Activated CD8-positive, alpha-beta memory T cell treated with anti-CD3 and anti-CD28 coated beads, Interleukin-2, amount 50 U/mL, for 24 hours (primary cell): ENCODE results near the gene WNT10A.

Experiments used
- DNase-seq: peaks from one replicate; pipeline ENCODE4 v3.0.0-alpha.2; 2020; ENCODE audit errors: extremely low read depth

The WNT10A gene

GRCh38 chr2:218857371-218858137, 23.1 kb upstream of the WNT10A start:
- DNase-seq, result no peak

DNA sequence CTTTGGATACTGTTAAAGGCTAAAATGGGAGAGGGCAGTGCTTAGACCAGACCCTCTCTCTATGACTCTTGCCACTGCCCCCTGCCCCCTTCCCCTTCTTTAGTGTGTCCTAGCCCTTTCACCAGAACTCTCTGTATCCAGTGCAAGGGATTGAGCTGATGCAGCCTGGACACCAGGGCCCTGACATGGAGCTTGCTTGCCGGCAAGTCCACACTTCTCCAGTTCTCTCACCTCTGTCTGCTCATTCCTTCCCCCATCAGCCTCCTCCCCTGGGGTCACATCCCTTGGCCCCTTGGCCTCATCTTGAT, 22.6 kb upstream of the WNT10A start:
- DNase-seq, result no peak

DNA sequence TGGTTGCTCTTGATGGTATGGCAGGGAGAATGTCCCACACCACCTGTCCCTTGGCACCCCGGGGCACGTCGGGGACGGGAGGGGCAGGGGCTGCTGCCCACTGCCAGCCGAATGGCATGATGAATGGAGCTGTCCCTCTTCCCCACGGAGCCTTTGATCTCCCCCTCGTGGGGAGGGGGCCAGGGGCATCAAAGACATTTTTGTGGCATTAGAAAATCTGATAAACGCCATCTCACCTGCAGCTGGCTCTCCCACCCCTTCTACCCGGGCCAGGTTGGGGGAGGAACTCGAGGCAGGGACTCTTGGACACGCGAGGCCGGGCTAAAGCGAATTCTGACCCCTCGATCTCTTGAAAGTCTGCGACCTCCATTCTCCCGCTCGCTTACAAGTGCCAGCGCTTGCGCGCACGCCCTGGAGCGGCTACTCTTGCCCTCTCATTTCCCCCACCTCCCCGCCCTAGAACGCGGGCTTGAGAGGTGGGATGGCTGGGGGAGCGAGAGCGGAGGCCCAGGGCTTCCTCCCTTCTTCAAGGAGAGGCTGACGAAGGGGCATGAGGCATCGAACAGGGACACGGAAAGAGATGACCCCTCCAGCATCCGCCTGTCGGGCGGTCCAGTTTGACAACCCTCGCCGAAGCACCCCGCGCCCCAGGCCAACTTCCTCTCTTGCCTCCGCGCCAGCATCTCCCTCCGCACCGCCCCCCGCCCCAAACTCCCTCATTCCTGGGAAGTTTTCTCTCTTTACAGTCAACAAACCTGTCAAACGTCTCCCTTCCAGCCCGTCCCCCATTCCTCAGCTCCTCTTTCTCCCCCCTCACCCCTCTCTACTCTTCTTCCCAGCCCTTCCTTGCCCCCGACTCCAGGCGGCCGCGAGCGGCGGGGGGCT, 21.7 kb upstream of the WNT10A start:
- no peak for DNase-seq

GRCh38 chr2:218859556-218859987, 21.1 kb upstream of the WNT10A start, which contains the start of gene WNT6:
Gene WNT6 (plus strand): TSS chr2:218859805. CDS start chr2:218860038, 233 bp downstream.
- DNase-seq, result no peak

GRCh38 chr2:218859988-218860831, 20.4 kb upstream of the WNT10A start:
- no peak for DNase-seq

DNA sequence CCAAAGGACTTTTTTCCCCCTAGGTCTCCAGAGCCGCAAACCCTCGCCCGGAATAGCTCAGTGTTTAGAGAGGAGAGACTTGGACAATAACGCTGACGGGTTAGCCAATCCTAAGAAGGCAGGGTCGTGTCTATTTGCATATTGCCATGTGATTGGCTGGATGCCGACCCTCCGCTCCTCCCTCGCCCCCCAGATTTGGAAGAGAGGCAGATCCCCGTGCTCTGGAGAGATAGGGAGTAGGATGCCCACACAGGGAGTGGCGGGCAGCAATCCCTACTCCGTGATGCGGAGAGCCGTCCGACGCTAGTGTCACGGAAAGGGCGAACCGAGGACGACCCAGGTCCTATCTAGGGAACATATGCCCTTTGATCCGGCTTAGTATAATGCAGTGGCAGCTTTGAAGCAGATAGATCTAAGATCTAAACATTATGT, 19.7 kb upstream of the WNT10A start:
- DNase-seq, result no peak

DNA sequence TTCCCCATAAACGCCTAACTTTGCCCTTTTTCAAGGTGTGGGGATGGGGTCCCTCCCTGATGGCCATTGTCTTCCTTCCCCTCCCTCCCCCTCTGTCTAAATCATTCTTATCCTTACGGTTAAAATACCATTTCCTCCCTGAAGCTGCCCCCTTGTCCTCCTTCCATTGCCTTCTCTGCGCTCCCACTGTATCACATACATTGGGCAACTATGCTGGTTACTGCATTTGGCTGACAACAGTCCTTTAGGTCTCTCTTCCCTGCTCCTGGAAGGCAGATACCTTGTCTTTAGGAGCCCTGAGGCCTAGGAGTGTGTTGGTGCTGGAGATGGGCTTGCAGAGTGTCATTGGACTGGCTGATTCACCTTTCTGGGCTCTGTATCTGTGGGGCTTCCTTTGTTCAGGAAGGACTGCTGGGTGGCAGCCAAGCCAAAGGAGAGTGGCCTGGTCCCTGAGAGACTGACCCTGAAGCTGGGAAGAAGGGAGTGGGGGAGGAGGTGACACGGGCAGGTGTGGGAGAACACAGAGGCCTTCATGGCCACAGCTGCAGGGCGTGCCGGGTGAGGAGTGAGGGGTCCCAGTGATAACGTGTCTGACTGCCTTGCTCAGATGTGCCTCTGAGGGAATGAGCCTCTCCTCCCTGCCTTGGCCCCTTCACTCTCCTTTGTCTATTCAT, 18.9 kb upstream of the WNT10A start:
- DNase-seq, result no peak

DNA sequence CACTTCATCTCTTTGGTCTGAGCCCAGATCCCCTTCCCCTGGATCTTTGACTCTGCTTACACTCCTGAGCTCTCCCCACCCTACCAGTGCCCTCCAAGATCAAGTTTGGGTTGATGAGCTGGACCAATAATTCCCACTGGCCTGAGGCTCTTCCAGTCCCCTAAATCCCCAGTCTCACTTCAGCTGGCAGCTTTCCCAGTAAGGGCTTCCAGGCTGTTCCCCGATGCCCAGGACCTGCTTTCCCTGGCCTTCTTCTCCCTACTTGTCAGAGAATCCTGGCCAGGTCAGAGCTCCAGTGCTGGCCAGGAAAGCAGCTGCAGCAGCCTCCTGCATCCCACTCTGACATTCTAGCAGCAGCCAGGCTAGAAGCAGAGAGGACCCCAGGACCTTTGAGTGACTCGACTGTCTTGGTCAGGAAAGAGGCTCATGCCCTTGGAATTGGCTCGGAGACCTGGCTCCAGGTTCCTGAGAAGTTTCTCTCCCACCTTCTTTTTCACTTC, 17.6 kb upstream of the WNT10A start:
- no peak for DNase-seq

DNA sequence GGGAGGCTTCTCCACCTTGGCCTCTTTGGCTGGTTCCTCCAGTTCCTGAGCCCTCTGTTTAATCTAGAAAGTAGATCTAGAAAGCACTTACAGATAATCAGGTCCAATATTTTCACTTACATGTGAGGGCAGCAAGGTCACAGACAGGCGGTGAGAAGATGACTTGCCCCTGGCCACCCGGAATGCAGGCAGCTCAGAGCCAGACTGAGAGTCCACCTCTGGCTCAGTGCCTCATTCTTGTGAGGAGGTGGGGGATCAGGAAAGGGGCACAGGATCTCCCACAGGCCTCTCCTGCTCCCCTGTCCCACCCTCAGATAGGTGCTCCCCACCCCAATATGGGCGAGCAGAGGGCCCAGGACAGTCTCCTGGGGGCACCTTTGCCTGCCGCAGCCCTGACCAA, 15.3 kb upstream of the WNT10A start:
- no peak for DNase-seq

DNA sequence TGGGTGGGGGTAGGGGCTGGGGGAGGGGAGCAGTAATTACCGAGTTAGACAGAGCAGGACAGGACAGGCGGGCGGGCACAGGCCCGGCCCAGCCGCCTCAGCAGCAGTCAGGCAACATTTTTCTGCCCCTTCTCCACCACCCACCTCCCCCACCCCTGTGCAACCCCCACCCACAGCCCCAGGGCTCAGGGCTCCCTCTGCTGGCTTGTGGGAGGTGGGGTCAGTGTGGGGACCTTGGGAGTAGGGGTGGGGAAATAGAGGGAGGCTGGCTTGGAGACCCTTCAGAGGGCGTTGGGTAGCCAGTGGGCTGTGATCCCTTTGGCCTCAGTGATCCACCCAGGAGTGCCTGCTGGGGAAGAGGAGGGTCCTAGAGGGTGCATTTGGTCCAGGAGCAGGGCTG, 14.7 kb upstream of the WNT10A start:
- no peak for DNase-seq

- no peak for DNase-seq
Measured at GRCh38 chr2:218867900-218868299, 12.8 kb upstream of the WNT10A start.

DNA sequence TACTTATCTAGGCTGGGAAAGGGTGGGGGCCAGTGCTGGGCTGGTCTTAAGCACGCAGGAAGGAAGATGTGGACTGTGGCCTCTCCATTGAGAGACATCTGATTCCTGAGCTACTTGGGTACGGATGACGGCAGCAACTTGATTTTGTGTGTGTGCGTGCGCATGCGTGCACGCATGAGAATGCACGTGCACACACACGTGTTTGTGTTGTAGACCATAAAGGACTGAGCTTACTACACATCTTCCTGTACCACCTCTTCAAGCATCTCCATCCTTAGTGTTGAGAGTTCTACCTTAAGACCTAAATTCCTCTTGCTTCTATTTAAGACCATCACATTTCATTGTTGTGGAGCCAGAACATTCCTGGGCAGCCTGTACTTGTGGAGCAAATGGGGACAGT, 11.6 kb upstream of the WNT10A start:
- no peak for DNase-seq

- DNase-seq, result no peak
Measured at GRCh38 chr2:218870984-218871344, 9.7 kb upstream of the WNT10A start.

DNA sequence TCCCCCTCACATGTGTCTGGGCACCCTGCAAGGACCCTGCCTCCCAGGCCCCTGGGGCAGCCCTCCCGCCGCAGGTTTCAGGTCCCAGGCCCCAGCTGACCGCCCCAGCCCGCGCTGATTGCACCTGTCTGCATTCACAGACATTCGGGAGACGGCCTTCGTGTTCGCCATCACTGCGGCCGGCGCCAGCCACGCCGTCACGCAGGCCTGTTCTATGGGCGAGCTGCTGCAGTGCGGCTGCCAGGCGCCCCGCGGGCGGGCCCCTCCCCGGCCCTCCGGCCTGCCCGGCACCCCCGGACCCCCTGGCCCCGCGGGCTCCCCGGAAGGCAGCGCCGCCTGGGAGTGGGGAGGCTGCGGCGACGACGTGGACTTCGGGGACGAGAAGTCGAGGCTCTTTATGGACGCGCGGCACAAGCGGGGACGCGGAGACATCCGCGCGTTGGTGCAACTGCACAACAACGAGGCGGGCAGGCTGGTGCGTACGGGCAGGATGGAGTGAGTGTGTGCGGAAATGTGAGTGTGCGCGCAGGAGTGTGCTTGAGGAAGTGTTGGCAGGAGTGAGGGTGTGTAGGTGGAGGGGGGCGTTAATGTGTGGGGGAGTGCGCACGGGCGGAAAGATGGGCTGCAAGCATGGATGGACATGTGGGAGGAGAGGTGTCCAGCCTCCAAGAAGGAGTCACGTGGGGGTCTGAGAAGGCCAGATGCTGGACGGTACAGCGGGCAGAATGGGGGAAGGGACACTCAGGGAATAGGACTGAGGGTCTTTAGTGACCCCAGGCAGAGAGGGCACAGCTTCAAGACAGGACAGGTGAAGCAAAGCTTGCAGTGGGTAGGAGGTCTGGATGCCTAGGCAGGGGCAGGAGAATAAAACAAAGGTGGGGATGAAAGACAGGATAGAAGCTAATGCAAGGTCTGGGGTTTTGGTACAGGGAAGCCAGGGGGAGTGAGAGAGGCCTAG, 9.0 kb upstream of the WNT10A start:
- DNase-seq, result no peak

- DNase-seq, result no peak
Measured at GRCh38 chr2:218872645-218873358, 7.8 kb upstream of the WNT10A start.

DNA sequence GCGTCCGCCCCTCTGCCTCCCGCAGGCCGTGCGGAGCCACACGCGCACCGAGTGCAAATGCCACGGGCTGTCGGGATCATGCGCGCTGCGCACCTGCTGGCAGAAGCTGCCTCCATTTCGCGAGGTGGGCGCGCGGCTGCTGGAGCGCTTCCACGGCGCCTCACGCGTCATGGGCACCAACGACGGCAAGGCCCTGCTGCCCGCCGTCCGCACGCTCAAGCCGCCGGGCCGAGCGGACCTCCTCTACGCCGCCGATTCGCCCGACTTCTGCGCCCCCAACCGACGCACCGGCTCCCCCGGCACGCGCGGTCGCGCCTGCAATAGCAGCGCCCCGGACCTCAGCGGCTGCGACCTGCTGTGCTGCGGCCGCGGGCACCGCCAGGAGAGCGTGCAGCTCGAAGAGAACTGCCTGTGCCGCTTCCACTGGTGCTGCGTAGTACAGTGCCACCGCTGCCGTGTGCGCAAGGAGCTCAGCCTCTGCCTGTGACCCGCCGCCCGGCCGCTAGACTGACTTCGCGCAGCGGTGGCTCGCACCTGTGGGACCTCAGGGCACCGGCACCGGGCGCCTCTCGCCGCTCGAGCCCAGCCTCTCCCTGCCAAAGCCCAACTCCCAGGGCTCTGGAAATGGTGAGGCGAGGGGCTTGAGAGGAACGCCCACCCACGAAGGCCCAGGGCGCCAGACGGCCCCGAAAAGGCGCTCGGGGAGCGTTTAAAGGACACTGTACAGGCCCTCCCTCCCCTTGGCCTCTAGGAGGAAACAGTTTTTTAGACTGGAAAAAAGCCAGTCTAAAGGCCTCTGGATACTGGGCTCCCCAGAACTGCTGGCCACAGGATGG, 7.1 kb upstream of the WNT10A start:
- no peak for DNase-seq

DNA sequence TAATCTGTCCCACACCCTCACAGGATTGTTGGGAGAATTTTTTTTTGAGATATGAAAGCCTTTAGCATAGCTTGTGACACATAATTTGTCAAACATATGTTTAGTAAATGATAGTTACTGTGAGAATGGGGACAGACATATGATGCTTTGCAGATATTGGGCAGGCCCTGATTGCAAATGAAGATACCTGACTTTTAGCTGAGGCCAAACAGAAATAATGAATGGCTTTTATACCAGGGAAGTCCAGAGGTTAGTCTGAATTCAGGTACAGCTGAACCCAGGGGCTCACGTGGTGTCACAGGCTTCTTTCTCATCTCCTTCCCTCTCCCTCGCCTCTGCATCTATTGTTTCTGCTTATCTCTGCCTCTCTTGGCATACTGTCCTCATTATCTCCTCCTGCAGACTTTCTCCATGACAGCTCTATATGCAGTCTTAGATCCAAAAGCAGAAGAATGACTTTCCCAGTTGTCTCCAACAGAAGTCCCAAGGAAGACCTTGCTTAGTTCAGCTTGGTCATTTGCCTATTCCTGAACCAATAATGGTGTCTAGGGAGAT, 4.9 kb upstream of the WNT10A start:
- no peak for DNase-seq

DNA sequence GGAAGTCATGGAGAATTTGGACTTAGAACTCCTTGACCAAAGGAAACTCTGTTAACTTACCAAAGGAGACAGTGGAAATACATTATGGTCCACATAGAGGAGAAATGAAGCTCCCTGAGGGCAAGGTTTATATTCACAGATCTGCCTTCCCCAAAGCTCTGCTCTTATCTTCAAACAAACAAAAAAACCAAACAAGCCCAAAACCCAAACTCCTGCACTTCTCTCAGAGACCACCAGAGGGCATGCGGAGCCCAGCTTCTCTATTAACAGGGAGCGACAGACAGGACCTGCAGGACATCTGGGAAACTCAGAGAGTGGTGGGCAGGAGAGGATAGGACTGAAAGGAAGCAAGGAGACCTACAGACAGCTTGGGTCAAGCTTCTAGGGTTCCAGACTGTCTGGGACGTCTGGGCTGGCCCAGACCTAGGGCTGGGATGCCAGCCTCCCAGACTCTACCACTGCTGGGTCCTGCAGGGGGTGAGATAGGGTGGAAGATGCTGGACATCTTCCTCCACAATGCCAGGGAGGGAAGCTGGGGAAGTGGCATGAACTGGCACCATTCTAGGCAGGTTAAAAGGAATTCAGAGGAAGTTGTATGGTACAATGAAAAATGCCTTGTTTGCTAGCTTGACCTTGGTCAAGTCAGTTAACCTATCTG, 4.0 kb upstream of the WNT10A start:
- no peak for DNase-seq
